Retinal pigment epithelial cell (primary cell): ENCODE measurements around the gene BAG5.

ENCODE experiments used
- DNase-seq: peaks from one replicate; pipeline ENCODE4 v3.0.0-alpha.2; 2010; ENCODE audit warnings: low read depth
- H3K4me3 ChIP-seq: 2 replicates; pipeline ENCODE4 v1.5.1; 2011; ENCODE audit warnings: mild to moderate bottlenecking, low read length, control low read depth, moderate library complexity
- TF ChIP-seq, protein P1 (sequence below): conservative IDR thresholded peaks from 2 replicates; pipeline ENCODE4 v1.5.1; 2011; ENCODE audit warnings: low read depth, low read length, control low read depth, inconsistent platforms

The BAG5 gene

DNA sequence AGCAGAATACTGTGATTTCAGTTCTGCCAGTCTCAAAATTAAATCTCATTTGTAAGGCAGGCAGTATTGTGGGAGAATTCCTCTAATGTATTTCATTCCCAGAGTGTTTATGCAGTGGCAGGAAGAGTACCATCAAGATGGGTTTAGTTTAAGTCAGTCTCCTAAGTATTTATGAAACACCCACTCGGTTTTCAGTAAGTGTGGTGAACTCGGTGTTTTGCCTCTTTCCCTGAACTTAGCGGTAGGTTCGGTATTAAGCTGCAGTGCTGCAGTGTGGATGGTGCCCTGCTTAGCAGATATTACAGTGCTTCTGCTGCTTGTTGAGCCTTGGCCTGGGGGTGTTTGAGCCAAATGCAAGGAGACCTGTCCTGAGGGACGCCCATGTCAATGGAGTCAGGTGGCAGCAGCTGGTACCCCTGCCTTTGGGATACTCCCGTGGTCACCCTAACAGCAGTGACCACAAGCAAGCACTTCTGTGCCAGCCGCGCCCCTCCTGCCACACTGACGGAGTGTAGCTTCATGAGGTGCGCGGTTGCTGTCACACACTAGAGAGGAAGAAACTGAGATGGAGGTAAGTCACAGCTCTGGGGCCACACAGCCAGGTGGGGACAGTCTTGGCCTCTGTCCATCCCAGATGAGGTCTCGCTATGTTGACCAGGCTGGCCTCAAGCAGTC is 16.1 kb upstream of the BAG5 start:
- TF ChIP-seq, protein P1, sequence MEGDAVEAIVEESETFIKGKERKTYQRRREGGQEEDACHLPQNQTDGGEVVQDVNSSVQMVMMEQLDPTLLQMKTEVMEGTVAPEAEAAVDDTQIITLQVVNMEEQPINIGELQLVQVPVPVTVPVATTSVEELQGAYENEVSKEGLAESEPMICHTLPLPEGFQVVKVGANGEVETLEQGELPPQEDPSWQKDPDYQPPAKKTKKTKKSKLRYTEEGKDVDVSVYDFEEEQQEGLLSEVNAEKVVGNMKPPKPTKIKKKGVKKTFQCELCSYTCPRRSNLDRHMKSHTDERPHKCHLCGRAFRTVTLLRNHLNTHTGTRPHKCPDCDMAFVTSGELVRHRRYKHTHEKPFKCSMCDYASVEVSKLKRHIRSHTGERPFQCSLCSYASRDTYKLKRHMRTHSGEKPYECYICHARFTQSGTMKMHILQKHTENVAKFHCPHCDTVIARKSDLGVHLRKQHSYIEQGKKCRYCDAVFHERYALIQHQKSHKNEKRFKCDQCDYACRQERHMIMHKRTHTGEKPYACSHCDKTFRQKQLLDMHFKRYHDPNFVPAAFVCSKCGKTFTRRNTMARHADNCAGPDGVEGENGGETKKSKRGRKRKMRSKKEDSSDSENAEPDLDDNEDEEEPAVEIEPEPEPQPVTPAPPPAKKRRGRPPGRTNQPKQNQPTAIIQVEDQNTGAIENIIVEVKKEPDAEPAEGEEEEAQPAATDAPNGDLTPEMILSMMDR: no peak
- DNase-seq: no peak
- H3K4me3 ChIP-seq: no peak overlapping the region

DNA sequence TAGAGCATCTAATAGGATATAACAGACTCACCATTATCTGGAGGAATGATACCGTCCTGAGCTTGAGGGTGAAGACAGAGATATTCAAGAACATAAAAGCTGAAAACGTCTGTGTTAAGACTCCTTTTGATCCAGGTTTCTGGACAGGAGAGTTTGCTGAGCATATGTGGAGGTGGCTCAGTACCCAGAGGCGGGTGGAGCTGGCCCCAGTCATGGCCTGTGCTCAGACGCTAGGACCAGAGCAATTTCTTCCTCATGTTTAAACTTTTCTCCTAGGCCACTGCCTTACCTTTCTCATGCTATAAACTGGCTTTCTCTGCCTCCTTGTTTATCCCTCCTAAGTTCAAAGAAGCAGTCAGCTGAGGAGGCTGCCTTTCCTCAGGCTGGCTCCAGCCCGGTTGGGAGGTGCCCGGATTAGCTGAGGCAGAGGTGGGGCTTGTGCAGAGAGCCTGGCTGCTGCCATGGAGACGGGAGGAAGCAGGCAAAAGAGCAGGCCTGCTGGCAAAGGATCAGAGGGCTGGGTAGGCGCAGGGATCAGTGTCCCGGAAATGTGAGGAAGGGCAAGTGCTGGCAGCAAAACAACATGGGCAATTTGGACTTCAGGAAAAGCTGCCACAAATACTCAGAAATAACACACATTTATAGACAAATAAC is 14.0 kb upstream of the BAG5 start:
- DNase-seq: peak; percentile 99
- TF ChIP-seq, protein P1: no peak
- H3K4me3 ChIP-seq: peak overlapping the region; percentile 13

DNA sequence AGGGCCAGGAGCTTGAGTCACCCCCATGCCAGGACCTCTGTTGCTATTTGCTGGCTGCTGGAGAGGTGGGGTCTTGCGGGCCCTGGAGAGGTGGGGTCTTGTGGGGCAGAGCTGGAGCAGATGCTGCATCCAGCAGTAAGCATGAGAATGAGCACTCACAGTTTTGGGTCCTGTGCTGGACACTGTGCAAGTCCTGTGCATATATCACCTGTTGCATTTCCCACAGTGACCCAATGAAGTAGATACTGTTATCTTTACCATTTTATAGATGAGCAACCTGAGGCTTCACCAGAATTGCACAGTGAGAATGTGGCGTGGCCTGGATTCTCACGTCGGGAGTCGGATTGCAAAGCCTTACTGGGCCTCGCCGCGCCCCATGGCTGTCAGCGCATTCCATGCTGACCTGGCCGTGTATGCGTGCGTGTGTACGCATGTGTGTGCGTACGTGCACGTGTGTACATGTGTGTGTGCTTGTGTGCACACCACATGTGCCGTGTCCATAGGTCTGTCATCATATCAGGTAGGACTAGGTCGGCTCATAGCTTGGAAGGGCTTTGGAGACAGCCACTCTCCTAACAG is 12.3 kb upstream of the BAG5 start:
- no peak for DNase-seq
- TF ChIP-seq, protein P1: no peak
- H3K4me3 ChIP-seq: no peak overlapping the region

DNA sequence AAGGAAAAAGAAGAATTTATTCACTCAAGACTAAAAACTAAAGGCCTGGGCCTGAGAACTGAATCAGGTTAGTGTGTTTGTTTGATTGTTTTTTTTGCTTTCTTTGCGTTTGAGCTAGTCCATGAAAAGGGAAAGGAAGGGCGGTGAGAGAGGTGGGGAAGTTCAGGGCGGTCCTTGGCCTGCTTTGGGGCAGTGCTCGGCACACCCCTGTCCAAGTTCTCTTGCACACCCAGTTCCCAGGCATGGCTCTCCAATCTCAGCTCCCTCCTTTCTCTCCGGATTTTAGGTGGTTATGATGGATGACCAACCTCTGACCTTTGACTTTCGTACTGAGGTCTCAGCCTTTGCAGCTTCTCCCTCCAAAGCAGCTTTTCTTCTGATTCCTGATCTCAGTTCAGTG is 11.6 kb upstream of the BAG5 start:
- TF ChIP-seq, protein P1: no peak

DNA sequence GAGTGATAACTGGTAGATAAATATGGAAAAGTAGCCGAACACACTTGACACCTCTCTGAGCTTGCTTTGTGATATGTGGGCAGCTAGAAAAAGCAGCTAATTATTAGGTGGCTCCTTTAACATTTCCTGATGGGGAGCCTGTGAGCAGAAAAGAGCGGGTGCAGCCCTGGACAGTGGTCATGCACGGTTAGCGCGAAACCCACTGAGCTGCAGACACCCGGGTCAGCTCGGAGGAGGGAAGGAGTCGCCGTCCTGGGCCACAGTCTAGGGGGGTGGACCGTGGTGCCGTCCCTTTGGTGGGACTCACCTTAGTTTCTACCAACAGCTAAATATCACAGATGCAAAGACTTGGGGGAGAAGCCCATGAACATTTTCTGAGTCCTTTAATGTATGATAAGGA is 7.0 kb upstream of the BAG5 start:
- no peak overlapping the region for H3K4me3 ChIP-seq
- DNase-seq: no peak
- TF ChIP-seq, protein P1: no peak

More for the DNA sequence above, 11.6 kb upstream of the BAG5 start:
- no peak for DNase-seq
- H3K4me3 ChIP-seq: no peak overlapping the region

DNA sequence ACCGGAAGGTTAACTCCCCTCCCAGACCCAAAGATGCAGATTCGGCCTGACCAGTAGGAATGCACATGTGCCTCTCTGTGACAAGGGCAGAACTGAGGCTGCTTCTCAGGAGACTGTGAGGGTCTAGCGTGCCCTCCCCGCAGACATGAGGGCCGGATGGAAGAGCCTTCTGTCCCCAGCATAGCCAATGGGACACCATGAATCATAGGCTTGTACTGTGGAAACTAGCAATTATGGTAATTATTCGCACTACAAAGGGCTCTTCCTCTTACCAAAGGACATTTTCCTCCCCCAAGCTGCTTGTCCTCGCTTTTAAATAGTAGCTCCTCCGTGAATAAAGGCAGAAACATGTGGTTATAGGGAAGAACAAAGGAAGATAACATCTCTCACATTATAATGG is 6.5 kb upstream of the BAG5 start:
- H3K4me3 ChIP-seq: no peak overlapping the region
- TF ChIP-seq, protein P1: no peak
- DNase-seq: no peak

DNA sequence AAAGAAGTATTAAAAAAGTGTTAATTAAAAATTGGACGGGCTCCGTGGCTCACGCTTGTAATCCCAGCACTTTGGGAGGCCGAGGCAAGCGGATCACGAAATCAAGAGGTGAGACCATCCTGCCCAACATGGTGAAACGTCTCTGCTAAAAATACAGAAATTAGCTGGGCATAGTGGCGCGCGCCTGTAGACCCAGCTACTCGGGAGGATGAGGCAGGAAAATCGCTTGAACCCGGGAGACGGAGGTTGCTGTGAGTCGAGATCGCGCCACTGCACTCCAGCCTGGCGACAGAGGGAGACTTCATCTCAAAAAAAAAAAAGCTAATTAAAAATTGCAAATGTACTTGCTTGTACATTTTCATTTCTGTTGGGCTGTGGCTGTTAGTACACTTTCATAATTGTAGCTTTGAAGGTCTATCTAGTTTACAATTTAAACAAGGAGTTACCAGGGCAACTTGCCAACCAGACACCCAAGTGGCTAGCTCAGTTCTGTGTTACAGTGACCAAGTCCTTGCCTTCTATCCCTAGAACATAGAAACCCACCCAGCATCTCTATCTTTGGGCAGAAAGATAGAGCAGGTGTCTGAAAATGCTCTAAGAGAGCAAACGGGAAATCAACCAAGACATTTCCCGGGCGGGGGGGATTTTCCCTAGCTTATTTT is 1.5 kb upstream of the BAG5 start:
- TF ChIP-seq, protein P1: no peak
- peak overlapping the region; percentile 89 for H3K4me3 ChIP-seq
- no peak for DNase-seq
